Left forelimb (tissue), 1 donor: ENCODE results near the gene SPTBN1.
"Not testable (repeated sequence)": the region's sequence is repeated elsewhere in the genome, so short reads cannot be mapped to it uniquely, and the experiment has no call there.

ENCODE experiments used
- DNase-seq: peaks from one replicate; pipeline ENCODE4 v3.0.0-alpha.2; 2018; ENCODE audit warnings: low spot score

SPTBN1 gene

GRCh38 chr2:54470266-54470938, 14.3 kb downstream of the SPTBN1 start:
- no peak for DNase-seq

GRCh38 chr2:54471221-54471711, 15.1 kb downstream of the SPTBN1 start:
- DNase-seq: no peak

- no peak for DNase-seq
Observed at GRCh38 chr2:54473851-54474250, 17.7 kb downstream of the SPTBN1 start.

- DNase-seq: no peak
Observed at GRCh38 chr2:54475285-54475684, 19.2 kb downstream of the SPTBN1 start.

GRCh38 chr2:54475919-54476318, 19.8 kb downstream of the SPTBN1 start:
- no peak for DNase-seq

- no peak for DNase-seq
Observed at GRCh38 chr2:54476852-54477251, 20.7 kb downstream of the SPTBN1 start.

DNA sequence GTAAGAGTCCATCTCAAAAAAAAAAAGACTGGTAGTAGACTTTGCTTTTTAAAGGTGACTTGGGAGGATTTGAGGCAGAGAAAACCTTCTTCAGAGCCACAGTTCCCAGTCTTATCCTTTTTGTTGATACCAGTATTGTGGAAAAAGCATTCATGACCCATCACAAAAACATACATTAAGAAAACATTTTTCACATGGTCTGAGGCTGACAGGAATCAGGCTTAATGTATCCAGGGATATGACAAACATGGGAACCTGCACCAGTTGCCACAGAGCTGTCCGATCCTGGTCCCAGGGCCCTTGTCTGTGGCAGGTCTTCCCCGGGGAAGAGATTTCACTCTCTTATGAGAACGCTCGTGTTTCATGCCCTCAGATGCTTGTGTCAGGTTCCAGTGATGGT, 21.8 kb downstream of the SPTBN1 start:
- DNase-seq: no peak

GRCh38 chr2:54478899-54479298, 22.8 kb downstream of the SPTBN1 start:
- DNase-seq: no peak

DNA sequence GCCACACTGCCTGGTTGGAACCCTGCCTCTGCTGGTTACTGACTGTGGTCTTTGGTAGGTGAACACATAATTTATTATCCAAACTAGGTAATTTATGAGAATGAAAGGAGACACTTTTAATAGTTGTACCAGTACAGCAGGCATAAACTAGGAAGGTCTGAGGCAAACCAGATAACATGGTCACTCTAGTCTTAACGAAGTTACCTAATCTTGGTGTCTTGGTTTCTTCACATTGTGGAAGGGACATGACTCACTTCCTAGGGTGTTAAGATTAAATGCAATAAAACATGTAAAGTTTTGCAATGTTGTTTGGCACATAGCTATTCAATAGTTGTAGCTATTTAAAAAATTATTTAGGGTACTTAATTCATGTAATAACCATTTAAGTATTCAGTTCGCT, 23.3 kb downstream of the SPTBN1 start:
- DNase-seq: no peak

GRCh38 chr2:54480025-54480424, 23.9 kb downstream of the SPTBN1 start:
- no peak for DNase-seq

DNA sequence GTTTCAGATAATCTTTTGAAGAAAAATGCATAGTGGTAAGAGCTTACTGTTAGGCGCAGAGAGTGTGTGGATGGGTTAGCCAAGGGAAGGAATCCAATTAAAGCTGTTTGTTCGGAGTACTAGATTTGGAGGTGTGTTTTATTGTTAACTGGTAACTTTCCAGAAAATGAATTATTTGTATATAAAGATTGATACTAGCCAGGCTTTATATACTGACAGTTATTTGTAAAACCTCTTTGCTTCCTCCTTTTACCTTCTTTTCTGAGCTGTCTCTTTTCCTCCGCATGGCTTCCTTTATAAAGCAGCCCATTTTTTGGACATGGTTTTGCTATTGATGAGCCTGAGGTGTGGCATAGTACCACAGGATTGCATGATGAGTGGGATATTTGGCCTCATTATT, 25.6 kb downstream of the SPTBN1 start:
- DNase-seq: no peak

DNA sequence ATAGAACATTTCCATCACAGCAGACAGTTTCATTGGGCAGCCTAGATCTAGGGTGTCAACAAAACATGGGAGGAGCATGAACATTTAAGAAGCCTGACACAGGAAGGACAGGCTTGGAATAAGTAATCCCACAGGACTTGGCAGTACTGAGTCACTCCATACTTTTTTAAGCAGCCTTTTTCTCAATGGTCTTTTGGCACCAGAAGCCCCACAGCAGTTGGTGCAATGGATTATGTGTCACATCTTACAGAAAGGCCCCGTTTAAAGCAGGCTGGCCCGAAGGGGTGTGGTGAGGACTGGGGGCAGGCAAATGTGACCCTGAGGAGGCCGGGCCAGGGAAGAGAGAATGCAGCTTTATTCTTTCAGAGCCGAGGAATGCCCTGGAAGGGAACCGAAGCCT, 26.6 kb downstream of the SPTBN1 start:
- DNase-seq: no peak

DNA sequence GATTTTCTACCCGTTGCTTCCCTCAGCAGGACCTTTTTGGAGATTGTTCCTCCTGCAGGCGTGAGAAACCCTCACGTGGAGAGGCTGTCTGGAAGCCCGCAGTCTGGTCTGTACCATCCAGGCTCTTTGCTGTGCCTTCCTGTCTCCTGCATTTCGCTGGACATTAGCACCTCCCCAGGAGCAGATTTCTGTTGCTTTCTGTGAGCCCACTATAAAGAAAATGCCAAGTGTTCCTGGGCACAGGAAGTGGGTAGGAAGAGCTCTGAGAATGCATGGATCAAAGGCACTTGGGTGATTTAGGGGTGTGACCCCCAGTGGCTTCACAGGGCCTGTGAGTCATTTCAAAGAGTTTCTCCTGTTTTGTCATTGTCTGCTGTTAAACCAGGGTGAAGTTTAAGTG, 27.3 kb downstream of the SPTBN1 start:
- DNase-seq: no peak

DNA sequence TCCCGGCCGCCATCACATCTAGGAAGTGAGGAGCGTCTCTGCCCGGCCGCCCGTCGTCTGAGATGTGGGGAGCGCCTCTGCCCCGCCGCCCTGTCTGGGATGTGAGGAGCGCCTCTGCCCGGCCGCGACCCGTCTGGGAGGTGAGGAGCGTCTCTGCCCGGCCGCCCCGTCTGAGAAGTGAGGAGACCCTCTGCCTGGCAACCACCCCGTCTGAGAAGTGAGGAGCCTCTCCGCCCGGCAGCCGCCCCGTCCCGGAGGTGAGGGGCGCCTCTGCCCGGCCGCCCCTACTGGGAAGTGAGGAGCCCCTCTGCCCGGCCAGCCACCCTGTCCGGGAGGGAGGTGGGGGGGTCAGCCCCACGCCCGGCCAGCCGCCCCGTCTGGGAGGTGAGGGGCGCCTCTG, 29.6 kb downstream of the SPTBN1 start:
- DNase-seq: not testable (repeated sequence)

GRCh38 chr2:54486766-54487165, 30.6 kb downstream of the SPTBN1 start:
- no peak for DNase-seq

GRCh38 chr2:54490863-54491262, 34.7 kb downstream of the SPTBN1 start:
- no peak for DNase-seq

DNA sequence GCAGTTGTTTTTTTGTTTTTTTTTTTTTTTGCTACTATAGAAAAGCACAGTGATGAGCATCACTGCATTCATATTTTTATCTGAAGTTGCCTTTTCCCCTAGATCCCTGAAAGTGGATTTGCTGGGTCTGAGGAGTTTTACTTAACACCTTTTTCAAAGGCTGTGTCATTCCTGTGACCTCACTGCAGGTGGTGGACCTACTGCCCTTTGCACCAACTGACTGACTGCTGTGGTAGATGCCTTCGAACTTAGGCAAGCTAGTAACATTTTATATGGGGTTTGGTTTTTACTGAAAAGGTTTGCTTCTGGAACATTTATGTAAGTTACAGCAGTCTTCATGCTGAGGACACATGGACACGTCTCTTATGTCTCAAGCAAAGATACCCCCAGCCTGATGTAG, 36.2 kb downstream of the SPTBN1 start:
- no peak for DNase-seq

DNA sequence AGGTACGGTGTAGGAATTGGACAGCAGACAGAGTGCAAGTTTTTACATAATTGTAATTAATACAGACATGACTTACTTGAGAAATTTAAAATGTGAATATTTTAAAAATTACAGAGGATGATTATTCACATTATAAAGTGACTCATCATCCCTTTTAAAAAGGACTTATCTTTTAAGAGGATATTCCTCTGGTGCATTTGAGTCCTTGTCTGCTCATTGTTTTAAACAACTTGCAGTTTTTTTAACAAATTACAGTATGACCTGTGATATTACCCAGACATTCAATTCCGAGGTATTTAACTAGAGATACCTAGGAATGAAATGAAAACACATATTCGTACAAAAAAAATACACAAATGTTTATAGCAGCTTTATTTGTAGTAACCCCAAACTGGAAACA, 38.0 kb downstream of the SPTBN1 start:
- DNase-seq: no peak

DNA sequence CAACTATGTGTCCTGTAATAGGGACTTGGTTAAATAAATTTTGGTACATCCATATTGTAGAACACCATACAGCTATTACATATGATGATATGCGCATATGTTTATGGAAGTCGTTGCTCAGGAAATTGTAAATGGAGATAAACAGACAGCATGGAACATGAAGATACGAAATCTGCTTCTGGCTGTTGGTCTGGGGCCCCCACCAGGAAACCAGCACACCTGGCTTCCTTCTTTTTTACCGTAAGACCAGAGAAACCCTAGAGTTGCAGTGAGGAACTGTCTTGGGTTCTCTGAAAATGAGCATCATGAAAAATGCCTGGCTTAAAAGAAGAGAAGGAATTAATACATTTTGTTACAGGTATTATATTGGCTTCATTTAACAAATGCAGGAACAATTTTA, 40.8 kb downstream of the SPTBN1 start:
- DNase-seq: no peak

DNA sequence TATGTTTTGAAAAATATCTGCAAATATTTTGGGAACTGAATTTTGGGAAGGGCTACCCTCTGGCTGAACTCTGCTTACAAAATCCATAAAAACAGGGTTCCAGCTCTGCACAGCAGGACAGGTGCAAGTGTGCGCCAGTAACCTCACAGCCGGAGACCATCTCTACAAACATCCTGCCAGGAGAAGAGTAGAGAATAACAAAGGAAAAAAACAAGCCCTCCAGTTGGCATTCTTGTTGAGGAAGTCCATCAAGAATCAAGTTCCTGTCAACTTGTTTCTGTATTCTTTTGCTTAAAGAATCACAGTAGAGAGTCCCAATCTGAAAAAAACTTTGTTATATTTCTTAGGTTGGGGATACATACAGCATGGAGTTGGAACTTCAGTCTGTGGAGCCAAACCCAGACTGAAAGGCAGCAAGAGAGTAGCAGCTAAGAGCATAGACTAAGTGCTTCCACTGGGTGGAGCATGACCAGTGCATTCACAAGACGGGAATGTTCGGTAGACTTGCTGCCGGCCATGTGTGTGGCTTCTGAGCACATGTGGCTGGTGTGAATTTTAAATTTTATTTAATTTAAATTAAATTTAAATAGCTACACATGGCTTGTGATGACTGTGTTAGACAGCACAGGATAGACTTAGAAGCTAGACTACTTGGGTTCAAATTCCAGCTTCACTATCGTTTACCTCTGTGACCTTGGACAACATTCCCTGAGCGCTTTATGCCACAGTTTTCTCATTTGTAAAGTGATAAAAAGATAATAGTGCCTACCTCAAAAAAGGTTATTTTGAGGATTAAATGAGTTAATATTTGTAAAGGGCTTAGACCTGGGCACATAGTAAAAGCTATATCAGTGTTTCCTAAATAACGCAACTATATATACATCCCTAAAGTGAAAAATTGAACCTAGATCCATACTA, 41.9 kb downstream of the SPTBN1 start:
- no peak for DNase-seq

GRCh38 chr2:54499661-54500060, 43.5 kb downstream of the SPTBN1 start:
- no peak for DNase-seq

GRCh38 chr2:54500404-54501205, 44.5 kb downstream of the SPTBN1 start:
- no peak for DNase-seq
